Lung (tissue), 12 donors: ENCODE measurements around the gene KCNMA1. TPM values are rescaled to one million over a fixed set of nuclear protein-coding genes. Genes with fewer than 3 reads are reported as not detected.
A peak's percentile ranks its signal among the peaks of the same experiment; 100 is the strongest.

ENCODE experiments used
- ATAC-seq: fragments of 200-7000 bp; cut with Tn5 transposase; one replicate; pipeline ENCODE4 v1.9.1; 2020; ENCODE audit warnings: moderate number of reproducible peaks; ENCODE audit not compliant: insufficient read depth, low FRiP score
- DNase-seq, 3 donors: peaks; one replicate each; pipeline ENCODE4 v3.0.0-alpha.2; 2013 to 2017
- H3K27ac ChIP-seq, 2 donors: one replicate each; pipeline ENCODE4 v1.5.1; 2013; ENCODE audit warnings: mild to moderate bottlenecking in 2 of 2, moderate library complexity in 2 of 2, control low read depth in 1 of 2, inconsistent platforms in 1 of 2, low read depth in 1 of 2, low read length in 1 of 2
- H3K27me3 ChIP-seq, 3 donors: one replicate each; pipeline ENCODE4 v1.5.1; 2013; ENCODE audit warnings: low read length in 2 of 3; ENCODE audit not compliant: control insufficient read depth in 3 of 3, insufficient read depth in 3 of 3
- H3K36me3 ChIP-seq, 4 donors: one replicate each; pipeline ENCODE4 v1.5.1; 2013; ENCODE audit warnings: low read length in 4 of 4, mild to moderate bottlenecking in 1 of 4, moderate library complexity in 1 of 4; ENCODE audit not compliant: control insufficient read depth in 4 of 4, insufficient read depth in 4 of 4
- H3K4me1 ChIP-seq, 5 donors: one replicate each; pipeline ENCODE4 v1.5.1; 2013; ENCODE audit warnings: low read length in 5 of 5, mild to moderate bottlenecking in 2 of 5, moderate library complexity in 1 of 5; ENCODE audit not compliant: control insufficient read depth in 5 of 5, insufficient read depth in 5 of 5
- H3K4me3 ChIP-seq: one replicate; pipeline ENCODE4 v1.5.1; 2013; ENCODE audit warnings: mild to moderate bottlenecking, control low read depth, moderate library complexity
- H3K9ac ChIP-seq, 2 donors: one replicate each; pipeline ENCODE4 v1.5.1; 2013; ENCODE audit warnings: low read length in 2 of 2, control low read depth in 1 of 2; ENCODE audit not compliant: insufficient read depth in 1 of 2
- H3K9me3 ChIP-seq, 4 donors: one replicate each; pipeline ENCODE4 v1.5.1; 2013; ENCODE audit warnings: low read length in 3 of 4, mild to moderate bottlenecking in 1 of 4, moderate library complexity in 1 of 4; ENCODE audit not compliant: control insufficient read depth in 4 of 4, insufficient read depth in 3 of 4
- WGBS, 2 donors: extraction: QIAGEN DNeasy Blood & Tissue Kit; methylation state at CpG; one replicate each; pipeline ENCODE4 v1.1.7; 2013; 5-methylcytosine and 5-hydroxymethylcytosine counted together
- polyA plus RNA-seq, 2 donors: library from polyadenylated mRNA; stranded (reverse); fragments of 200-250 nt; gene quantifications; one replicate each; pipeline ENCODE4 v1.2.1, GENCODE V29; 2013
- total RNA-seq, 2 donors: library from RNA; depleted of rRNA in 1 of 2; stranded (reverse); fragments of >200 nt in 1 of 2; gene quantifications; one replicate each; pipeline ENCODE4 v1.2.1, GENCODE V29; 2014 to 2021
- TF ChIP-seq, protein P1 (sequence below): IDR thresholded peaks from 2 replicates; pipeline ENCODE4 v1.5.1; 2012; ENCODE audit warnings: mild to moderate bottlenecking; ENCODE audit errors: control extremely low read depth, extremely low read depth
- donor health status: control.
- donor health status: control.
- donor health status: Bipolar disorder and iron deficiency.
- donor health status: healthy.
- donor health status: DM: yes; HTN: yes; CAD: no.

KCNMA1 gene
- total and polyA plus RNA-seq, 4 donors, result 3.8 to 13.0 (median 5.5) TPM

DNA sequence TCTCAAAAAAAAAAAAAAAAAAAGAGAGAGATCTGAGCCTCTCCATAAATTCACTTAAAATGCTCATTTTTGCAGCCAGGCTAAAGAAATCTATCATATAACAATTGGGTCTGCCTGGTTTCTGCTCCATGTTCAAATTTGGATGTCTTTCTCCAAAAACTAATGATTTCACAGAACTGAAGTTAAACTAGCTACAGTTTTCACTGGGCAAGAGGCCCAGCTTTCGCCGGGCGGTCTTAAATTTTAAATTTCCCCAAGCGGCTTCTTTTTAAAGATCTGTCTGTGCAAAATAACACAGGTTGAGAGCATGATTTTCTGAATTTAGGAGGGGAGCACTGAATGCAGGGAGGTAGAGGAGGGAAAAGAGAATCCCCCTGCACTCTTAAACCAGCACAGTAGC is 603.4 kb downstream of the KCNMA1 start:
- no peaks in the 10 kb centered on the region for H3K9me3 ChIP-seq
- no peak overlapping the region for H3K4me3 ChIP-seq
- no peak overlapping the region for H3K27ac ChIP-seq
- no peaks in the 10 kb centered on the region for H3K27me3 ChIP-seq
- H3K4me1 ChIP-seq, result peaks cover 0 to 39% (median 13%) of the 10 kb centered on the region in 5 donors
- no peaks in the 10 kb centered on the region for H3K36me3 ChIP-seq
- no peak overlapping the region for H3K9ac ChIP-seq
- WGBS, 2 donors, result 87 to 98% methylated on average over 4 of the region's 4 CpGs
- ATAC-seq (no peak), DNase-seq (peak in 2 of 3 donors; percentile 34 to 71)
- TF ChIP-seq, protein P1, sequence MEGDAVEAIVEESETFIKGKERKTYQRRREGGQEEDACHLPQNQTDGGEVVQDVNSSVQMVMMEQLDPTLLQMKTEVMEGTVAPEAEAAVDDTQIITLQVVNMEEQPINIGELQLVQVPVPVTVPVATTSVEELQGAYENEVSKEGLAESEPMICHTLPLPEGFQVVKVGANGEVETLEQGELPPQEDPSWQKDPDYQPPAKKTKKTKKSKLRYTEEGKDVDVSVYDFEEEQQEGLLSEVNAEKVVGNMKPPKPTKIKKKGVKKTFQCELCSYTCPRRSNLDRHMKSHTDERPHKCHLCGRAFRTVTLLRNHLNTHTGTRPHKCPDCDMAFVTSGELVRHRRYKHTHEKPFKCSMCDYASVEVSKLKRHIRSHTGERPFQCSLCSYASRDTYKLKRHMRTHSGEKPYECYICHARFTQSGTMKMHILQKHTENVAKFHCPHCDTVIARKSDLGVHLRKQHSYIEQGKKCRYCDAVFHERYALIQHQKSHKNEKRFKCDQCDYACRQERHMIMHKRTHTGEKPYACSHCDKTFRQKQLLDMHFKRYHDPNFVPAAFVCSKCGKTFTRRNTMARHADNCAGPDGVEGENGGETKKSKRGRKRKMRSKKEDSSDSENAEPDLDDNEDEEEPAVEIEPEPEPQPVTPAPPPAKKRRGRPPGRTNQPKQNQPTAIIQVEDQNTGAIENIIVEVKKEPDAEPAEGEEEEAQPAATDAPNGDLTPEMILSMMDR, result no peak

DNA sequence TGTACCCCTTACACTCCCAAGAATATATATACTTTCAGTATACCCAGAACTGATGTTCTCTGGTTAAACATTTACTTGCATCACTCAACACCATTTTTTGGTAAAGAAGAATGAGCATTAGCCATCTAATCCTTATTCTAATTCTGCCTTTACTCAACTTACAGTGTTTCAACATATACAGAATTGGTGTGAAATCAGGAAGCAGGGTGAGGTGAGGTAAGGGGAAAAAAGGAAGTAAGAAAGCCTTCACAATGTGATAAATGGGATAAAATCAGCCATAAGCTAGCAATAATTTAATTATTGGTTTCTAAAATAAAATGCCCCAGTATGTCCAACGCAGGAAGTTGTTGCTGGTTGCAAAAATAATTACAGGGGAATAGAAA is 605.4 kb downstream of the KCNMA1 start:
- Histone ChIP-seq H3K4me3 (no peak overlapping the region), H3K36me3 (no peaks in the 10 kb centered on the region), H3K9ac (no peak overlapping the region), H3K9me3 (no peaks in the 10 kb centered on the region), H3K4me1 (peaks cover 0 to 56% (median 10%) of the 10 kb centered on the region in 5 donors), H3K27ac (no peak overlapping the region), H3K27me3 (no peaks in the 10 kb centered on the region)
- TF ChIP-seq, protein P1, result no peak
- no peak for ATAC-seq
- no peak for DNase-seq
- 29 to 49% methylated on average over 1 of the region's 1 CpG for WGBS, 2 donors

DNA sequence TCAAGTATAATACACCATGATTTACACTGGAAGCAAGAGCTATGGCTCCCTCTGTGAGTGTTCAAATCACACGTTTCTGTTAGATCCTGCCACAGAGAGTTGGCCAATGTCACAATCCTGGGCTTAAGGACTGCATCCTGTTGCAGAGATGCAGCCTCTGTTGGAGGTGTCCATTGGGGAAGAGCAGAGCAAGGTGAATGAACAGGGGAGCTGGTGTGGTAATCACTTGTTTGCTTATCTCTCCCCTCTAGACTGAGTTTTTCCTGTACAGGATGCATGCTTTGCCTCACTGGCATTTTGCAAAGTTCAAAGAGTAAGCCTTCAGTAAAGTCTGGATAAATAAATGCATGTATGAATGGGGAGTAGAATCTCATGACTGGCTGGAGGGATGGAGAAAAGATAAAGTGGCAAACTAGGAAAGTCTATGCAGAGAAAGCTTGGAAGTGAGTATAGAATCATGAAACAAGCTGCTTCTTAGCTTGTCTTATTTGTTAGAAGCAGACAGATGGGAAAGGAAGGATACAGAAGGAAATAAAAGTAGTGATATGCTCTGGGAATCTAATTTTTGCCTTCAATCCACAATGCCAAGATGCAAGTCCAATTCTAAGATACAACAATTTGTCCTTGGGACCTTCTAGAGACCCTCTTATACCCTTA is 605.9 kb downstream of the KCNMA1 start:
- TF ChIP-seq, protein P1, result no peak
- no peak for DNase-seq
- ATAC-seq, result no peak
- H3K27me3 ChIP-seq, result no peaks in the 10 kb centered on the region
- no peaks in the 10 kb centered on the region for H3K9me3 ChIP-seq
- H3K4me1 ChIP-seq, result peaks cover 0 to 58% (median 10%) of the 10 kb centered on the region in 5 donors
- no peak overlapping the region for H3K4me3 ChIP-seq
- whole genome bisulfite sequencing, 2 donors, result 13 to 36% methylated on average over 1 of the region's 1 CpG
- no peak overlapping the region for H3K27ac ChIP-seq
- no peaks in the 10 kb centered on the region for H3K36me3 ChIP-seq
- no peak overlapping the region for H3K9ac ChIP-seq

DNA sequence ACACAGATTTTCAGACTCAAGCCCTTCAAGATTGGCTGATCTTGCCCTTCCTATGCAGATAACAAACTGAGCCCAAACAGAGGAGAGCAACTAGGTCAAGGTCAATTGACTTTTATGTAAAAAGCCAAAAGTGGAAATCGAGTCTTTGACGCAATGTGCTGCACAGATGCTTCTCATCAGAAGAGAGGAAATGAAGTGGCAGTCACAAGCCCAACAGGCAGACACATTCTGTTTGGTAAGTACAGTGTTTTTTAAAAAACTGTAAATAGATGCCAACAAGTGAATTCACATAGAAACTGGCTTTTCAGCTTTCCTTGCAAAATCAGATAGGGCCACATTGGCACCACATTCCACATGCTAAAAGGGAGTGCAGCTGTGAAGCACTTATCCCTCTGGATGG is 606.6 kb downstream of the KCNMA1 start:
- ATAC-seq (no peak), DNase-seq (peak in 2 of 3 donors; percentile 62 to 73)
- 43 to 50% methylated on average over 2 of the region's 2 CpGs for WGBS, 2 donors

More for the DNA sequence above, 606.6 kb downstream of the KCNMA1 start:
- no peak overlapping the region for H3K9ac ChIP-seq
- H3K27ac ChIP-seq, result no peak overlapping the region
- TF ChIP-seq, protein P1, result no peak
- no peak overlapping the region for H3K4me3 ChIP-seq
- no peaks in the 10 kb centered on the region for H3K36me3 ChIP-seq
- H3K4me1 ChIP-seq, result peaks cover 0 to 54% (median 10%) of the 10 kb centered on the region in 5 donors
- no peaks in the 10 kb centered on the region for H3K27me3 ChIP-seq
- no peaks in the 10 kb centered on the region for H3K9me3 ChIP-seq
